DND-41 (cell line): ENCODE data around the gene DPYSL3.

Experiments used
- ATAC-seq: fragments of 200-7000 bp; cut with Tn5 transposase; 3 replicates; pipeline ENCODE4 v1.9.1; 2021; ENCODE audit warnings: low read depth; ENCODE audit not compliant: insufficient read depth
- DNase-seq: peaks from one replicate; pipeline ENCODE4 v3.0.0-alpha.2; 2020
- H2AFZ ChIP-seq: 2 replicates; pipeline ENCODE4 v1.6.0; 2012; ENCODE audit warnings: low read depth, low read length
- H3K27ac ChIP-seq: 2 replicates; pipeline ENCODE4 v1.5.1; 2012; ENCODE audit warnings: low read length, inconsistent platforms
- H3K27me3 ChIP-seq: fragments of 200-600 bp; sonication (generic); 2 replicates; pipeline ENCODE4 v1.6.0; 2012; ENCODE audit warnings: low read length, mild to moderate bottlenecking, inconsistent platforms; ENCODE audit not compliant: insufficient read depth, poor library complexity
- H3K36me3 ChIP-seq: 2 replicates; pipeline ENCODE4 v1.5.1; 2012; ENCODE audit warnings: low read length, inconsistent platforms; ENCODE audit not compliant: insufficient read depth
- H3K4me1 ChIP-seq: 2 replicates; pipeline ENCODE4 v1.5.1; 2012; ENCODE audit warnings: mild to moderate bottlenecking, low read length; ENCODE audit not compliant: insufficient read depth
- H3K4me2 ChIP-seq: 2 replicates; pipeline ENCODE4 v1.6.0; 2012; ENCODE audit warnings: mild to moderate bottlenecking, moderate library complexity, low read length, inconsistent platforms; ENCODE audit not compliant: insufficient read depth
- H3K4me3 ChIP-seq, 2 experiments: fragments of 200-600 bp in 1 of 2; shearing (Covaris generic) in 1 of 2; 2 replicates each; pipeline ENCODE4 v1.5.1; 2012 to 2016; ENCODE audit warnings: inconsistent platforms in 2 of 2, low read length in 2 of 2, mild to moderate bottlenecking in 2 of 2, low read depth in 1 of 2, moderate library complexity in 1 of 2
- H3K79me2 ChIP-seq: 2 replicates; pipeline ENCODE4 v1.6.0; 2012; ENCODE audit warnings: low read length, inconsistent platforms; ENCODE audit not compliant: insufficient read depth
- H3K9ac ChIP-seq: 2 replicates; pipeline ENCODE4 v1.6.0; 2012; ENCODE audit warnings: low read depth, mild to moderate bottlenecking, inconsistent platforms, low read length, moderate library complexity
- H3K9me3 ChIP-seq: 2 replicates; pipeline ENCODE4 v1.5.1; 2012; ENCODE audit warnings: low read length, moderate library complexity, mild to moderate bottlenecking, inconsistent platforms; ENCODE audit not compliant: insufficient read depth, severe bottlenecking
- H4K20me1 ChIP-seq: 2 replicates; pipeline ENCODE4 v1.6.0; 2012; ENCODE audit warnings: low read length; ENCODE audit not compliant: insufficient read depth
- CTCF ChIP-seq: IDR thresholded peaks from 2 replicates; pipeline ENCODE4 v1.5.1; 2012; ENCODE audit warnings: borderline replicate concordance, low read length, moderate library complexity, mild to moderate bottlenecking; ENCODE audit not compliant: poor library complexity, severe bottlenecking; ENCODE audit errors: extremely low read depth
- EZH2 ChIP-seq: IDR thresholded peaks from 3 replicates; pipeline ENCODE4 v1.6.1; 2012; ENCODE audit warnings: borderline replicate concordance, low read depth, mild to moderate bottlenecking, moderate library complexity, low read length, inconsistent platforms; ENCODE audit not compliant: severe bottlenecking

Gene DPYSL3

GRCh38 chr5:147509710-147510651, at the start of gene DPYSL3:
DPYSL3 (minus strand) TSS chr5:147510068; CDS start chr5:147509858, 210 bp downstream.
- Histone ChIP-seq H3K27me3 (no peaks in the 10 kb centered on the region), H3K4me2 (no peak within 1 kb of the TSS), H3K4me1 (no peaks in the 10 kb centered on the region), H3K9me3 (no peaks in the 10 kb centered on the region), H3K4me3 (no peak within 1 kb of the TSS), H3K9ac (no peak within 1 kb of the TSS), H4K20me1 (no peaks in the 10 kb centered on the region), H2AFZ (no peak within 1 kb of the TSS), H3K79me2 (no peaks in the 10 kb centered on the region), H3K27ac (no peak within 1 kb of the TSS), H3K36me3 (no peaks in the 10 kb centered on the region)
- DNase-seq (no peak), ATAC-seq (no peak)
- TF ChIP-seq EZH2: no peak
- no peak for TF ChIP-seq CTCF

- Histone ChIP-seq H3K27ac (no peak overlapping the region), H3K27me3 (no peaks in the 10 kb centered on the region), H2AFZ (no peak overlapping the region), H3K4me1 (no peaks in the 10 kb centered on the region), H3K4me2 (no peak overlapping the region), H3K4me3 (no peak overlapping the region), H4K20me1 (no peaks in the 10 kb centered on the region), H3K9me3 (no peaks in the 10 kb centered on the region), H3K9ac (no peak overlapping the region), H3K36me3 (no peaks in the 10 kb centered on the region), H3K79me2 (no peaks in the 10 kb centered on the region)
- TF ChIP-seq CTCF (peak; percentile 25), EZH2 (no peak)
- ATAC-seq: no peak
- DNase-seq: no peak
Measured at GRCh38 chr5:147558826-147559225, 49.0 kb upstream of the DPYSL3 start.

- Histone ChIP-seq H3K4me2 (no peak overlapping the region), H3K36me3 (no peaks in the 10 kb centered on the region), H3K9me3 (no peaks in the 10 kb centered on the region), H3K9ac (no peak overlapping the region), H3K4me1 (no peaks in the 10 kb centered on the region), H4K20me1 (no peaks in the 10 kb centered on the region), H3K4me3 (no peak overlapping the region), H3K27ac (no peak overlapping the region), H3K79me2 (no peaks in the 10 kb centered on the region), H3K27me3 (no peaks in the 10 kb centered on the region), H2AFZ (no peak overlapping the region)
- TF ChIP-seq CTCF: no peak
- TF ChIP-seq EZH2: no peak
- no peak for DNase-seq
- no peak for ATAC-seq
Measured at GRCh38 chr5:147557876-147558745, 48.2 kb upstream of the DPYSL3 start.
